H7 (cell line): ENCODE measurements around the gene ZSCAN25. TPM values are rescaled to one million over a fixed set of nuclear protein-coding genes. Genes with fewer than 3 reads are reported as not detected.
"Not testable (repeated sequence)": the region's sequence is repeated elsewhere in the genome, so short reads cannot be mapped to it uniquely, and the experiment has no call there.

ENCODE experiments used
- DNase-seq: peaks from one replicate; pipeline ENCODE4 v3.0.0; 2012
- H3K27me3 ChIP-seq: 2 replicates; pipeline ENCODE4 v1.6.0; 2011; ENCODE audit warnings: mild to moderate bottlenecking, low read length; ENCODE audit not compliant: control insufficient read depth, insufficient read depth
- H3K36me3 ChIP-seq: replicated peaks from 2 replicates; pipeline ENCODE4 v1.5.1; 2011; ENCODE audit warnings: low read length; ENCODE audit not compliant: control insufficient read depth, insufficient read depth
- H3K4me3 ChIP-seq: 2 replicates; pipeline ENCODE4 v1.5.1; 2011; ENCODE audit warnings: low read depth, mild to moderate bottlenecking, control low read depth, low read length, moderate library complexity; ENCODE audit not compliant: insufficient read depth
- total RNA-seq: library from RNA; depleted of rRNA; stranded (reverse); fragments of >200 nt; shearing (Covaris generic); gene quantifications from 2 replicates; pipeline ENCODE4 v1.2.3, GENCODE V29; 2014

The ZSCAN25 gene
- total RNA-seq, 1 experiment from 2014 or later: 13.2 TPM

DNA sequence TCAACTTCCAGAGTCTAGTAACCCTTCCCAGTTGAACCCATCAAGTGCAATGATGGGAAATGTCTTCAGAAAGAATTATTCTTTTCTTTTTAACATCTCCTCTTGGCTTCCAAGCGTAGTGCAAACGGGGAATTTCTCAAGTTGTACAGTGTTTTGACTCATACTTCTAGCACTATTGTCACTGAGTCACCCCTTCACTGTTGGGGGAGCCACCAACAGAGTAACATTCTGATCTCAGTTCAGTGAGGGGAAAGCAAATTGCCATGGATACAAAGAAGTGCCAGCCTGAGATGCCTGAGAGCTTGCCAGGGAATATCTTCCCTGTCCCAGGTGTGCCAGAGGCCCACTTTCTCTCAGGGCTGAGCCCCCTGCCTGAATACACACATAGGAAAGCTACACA lies 32.1 kb downstream of the ZSCAN25 start:
- H3K36me3 ChIP-seq: no peaks in the 10 kb centered on the region
- DNase-seq: no peak
- H3K27me3 ChIP-seq: no peaks in the 10 kb centered on the region
- H3K4me3 ChIP-seq: no peak overlapping the region

- Histone ChIP-seq H3K4me3 (no peak overlapping the region), H3K27me3 (no peaks in the 10 kb centered on the region), H3K36me3 (no peaks in the 10 kb centered on the region)
- no peak for DNase-seq
Measured at GRCh38 chr7:99651290-99651689, 34.5 kb downstream of the ZSCAN25 start.

DNA sequence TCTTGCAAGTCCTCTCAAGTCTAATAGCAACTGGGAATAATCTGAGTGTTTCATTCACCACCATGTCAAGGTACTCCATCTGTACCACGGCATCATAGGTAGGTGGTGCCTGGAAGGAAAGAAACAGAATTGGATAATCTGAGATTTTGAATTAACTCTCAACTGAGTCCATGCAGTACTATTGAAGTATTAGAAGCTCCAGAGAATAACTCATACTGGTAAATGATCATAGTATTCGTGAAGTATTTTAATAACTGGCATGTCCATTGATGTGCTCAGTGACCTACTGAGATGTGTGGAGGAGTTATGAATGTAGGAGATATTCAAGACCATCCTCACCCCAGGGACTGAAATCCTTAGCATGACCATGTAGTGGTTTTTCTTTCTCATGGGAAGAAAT lies 35.9 kb downstream of the ZSCAN25 start:
- DNase-seq: no peak
- Histone ChIP-seq H3K36me3 (no peaks in the 10 kb centered on the region), H3K4me3 (no peak overlapping the region), H3K27me3 (no peaks in the 10 kb centered on the region)

GRCh38 chr7:99653269-99653668 lies 36.5 kb downstream of the ZSCAN25 start:
- H3K36me3 ChIP-seq, DNase-seq: not testable (repeated sequence)

DNA sequence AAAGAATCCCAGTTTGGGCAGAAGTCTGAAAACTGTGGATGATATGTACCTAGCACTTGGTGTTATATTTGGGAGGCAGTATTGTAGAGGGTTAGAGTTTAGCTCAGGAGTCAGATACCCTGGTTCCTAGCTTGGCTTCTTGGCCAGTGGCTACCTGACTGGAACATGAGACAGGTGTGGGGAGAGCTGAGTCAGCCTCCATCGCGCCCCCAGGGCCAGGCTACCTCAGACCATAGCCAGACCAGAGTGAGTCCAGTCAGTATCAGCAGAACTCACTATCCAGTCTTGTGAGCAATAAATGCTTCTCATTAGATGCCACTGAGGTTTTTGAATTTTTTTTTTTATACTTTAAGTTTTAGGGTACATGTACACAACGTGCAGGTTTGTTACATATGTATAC lies 37.0 kb downstream of the ZSCAN25 start:
- Histone ChIP-seq H3K36me3 (no peaks in the 10 kb centered on the region), H3K27me3 (no peaks in the 10 kb centered on the region), H3K4me3 (no peak overlapping the region)
- DNase-seq: no peak

More at GRCh38 chr7:99653269-99653668, 36.5 kb downstream of the ZSCAN25 start:
- not testable (repeated sequence) for H3K4me3 ChIP-seq, H3K27me3 ChIP-seq

DNA sequence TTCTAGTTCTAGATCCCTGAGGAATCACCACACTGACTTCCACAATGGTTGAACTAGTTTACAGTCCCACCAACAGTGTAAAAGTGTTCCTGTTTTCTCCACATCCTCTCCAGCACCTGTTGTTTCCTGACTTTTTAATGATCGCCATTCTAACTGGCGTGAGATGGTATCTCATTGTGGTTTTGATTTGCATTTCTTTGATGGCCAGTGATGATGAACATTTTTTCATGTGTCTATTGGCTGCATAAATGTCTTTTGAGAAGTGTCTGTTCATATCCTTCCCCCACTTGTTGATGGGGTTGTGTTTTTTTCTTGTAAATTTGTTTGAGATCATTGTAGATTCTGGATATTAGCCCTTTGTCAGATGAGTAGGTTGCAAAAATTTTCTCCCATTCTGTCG lies 37.9 kb downstream of the ZSCAN25 start:
- not testable (repeated sequence) for DNase-seq, H3K4me3 ChIP-seq, H3K36me3 ChIP-seq, H3K27me3 ChIP-seq

DNA sequence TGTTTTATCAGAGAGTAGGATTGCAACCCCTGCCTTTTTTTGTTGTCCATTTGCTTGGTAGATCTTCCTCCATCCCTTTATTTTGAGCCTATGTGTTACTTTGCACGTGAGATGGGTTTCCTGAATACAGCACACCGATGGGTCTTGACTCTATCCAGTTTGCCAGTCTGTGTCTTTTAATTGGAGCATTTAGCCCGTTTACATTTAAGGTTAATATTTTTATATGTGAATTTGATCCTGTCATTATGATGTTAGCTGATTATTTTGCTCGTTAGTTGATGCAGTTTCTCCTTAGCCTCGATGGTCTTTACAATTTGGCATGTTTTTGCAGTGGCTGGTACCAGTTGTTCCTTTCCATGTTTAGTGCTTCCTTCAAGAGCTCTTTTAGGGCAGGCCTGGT lies 41.1 kb downstream of the ZSCAN25 start:
- H3K36me3 ChIP-seq, H3K27me3 ChIP-seq, DNase-seq, H3K4me3 ChIP-seq: not testable (repeated sequence)

GRCh38 chr7:99665312-99666012 lies 48.7 kb downstream of the ZSCAN25 start:
- Histone ChIP-seq H3K4me3 (no peak overlapping the region), H3K36me3 (no peaks in the 10 kb centered on the region), H3K27me3 (no peaks in the 10 kb centered on the region)
- no peak for DNase-seq

DNA sequence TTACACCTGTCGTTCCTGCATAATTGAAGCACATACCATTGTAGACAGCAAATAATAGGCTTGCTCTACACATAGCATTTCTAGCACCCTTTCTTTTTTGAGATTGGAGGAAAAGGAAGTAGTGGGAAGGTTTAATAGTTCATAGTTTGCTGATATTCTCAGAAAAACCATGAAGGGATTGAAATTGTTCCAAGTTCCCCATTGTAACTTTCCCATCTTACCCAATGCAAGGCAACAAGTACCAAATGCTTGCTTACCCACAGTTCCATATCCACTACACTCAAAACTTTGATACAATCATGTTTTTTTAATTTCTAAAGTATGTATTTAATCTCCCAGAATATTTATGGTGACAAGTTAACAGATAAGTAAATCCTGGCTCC lies 49.3 kb downstream of the ZSCAN25 start:
- no peak for DNase-seq
- Histone ChIP-seq H3K27me3 (no peaks in the 10 kb centered on the region), H3K4me3 (no peak overlapping the region), H3K36me3 (no peaks in the 10 kb centered on the region)

- Histone ChIP-seq H3K27me3 (no peaks in the 10 kb centered on the region), H3K4me3 (no peak overlapping the region), H3K36me3 (no peaks in the 10 kb centered on the region)
- DNase-seq: no peak
Measured at GRCh38 chr7:99667179-99667578, 50.4 kb downstream of the ZSCAN25 start.

GRCh38 chr7:99668541-99668940 lies 51.8 kb downstream of the ZSCAN25 start:
- Histone ChIP-seq H3K27me3 (no peaks in the 10 kb centered on the region), H3K36me3 (no peaks in the 10 kb centered on the region), H3K4me3 (no peak overlapping the region)
- no peak for DNase-seq

GRCh38 chr7:99669782-99670181 lies 53.0 kb downstream of the ZSCAN25 start:
- no peak for DNase-seq
- no peaks in the 10 kb centered on the region for H3K36me3 ChIP-seq
- no peaks in the 10 kb centered on the region for H3K27me3 ChIP-seq
- no peak overlapping the region for H3K4me3 ChIP-seq

DNA sequence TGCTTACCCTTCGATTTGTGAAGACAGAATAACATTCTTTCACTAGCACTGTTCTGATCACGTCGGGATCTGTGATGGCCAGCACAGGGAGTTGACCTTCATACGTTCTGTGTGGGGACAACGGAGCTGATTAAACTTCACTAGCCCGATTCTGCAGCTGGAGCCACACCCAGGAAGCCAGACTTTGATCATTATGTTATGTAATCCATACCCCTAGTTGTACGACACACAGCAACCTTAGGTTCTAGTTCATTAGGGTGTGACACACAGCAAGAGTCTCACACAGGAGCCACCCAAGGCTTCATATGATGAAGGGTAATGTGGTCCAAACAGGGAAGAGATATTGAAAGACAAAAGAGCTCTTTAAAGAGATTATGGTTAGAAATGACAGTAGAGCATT lies 55.8 kb downstream of the ZSCAN25 start:
- H3K36me3 ChIP-seq: no peaks in the 10 kb centered on the region
- DNase-seq: no peak
- H3K4me3 ChIP-seq: no peak overlapping the region
- H3K27me3 ChIP-seq: no peaks in the 10 kb centered on the region

DNA sequence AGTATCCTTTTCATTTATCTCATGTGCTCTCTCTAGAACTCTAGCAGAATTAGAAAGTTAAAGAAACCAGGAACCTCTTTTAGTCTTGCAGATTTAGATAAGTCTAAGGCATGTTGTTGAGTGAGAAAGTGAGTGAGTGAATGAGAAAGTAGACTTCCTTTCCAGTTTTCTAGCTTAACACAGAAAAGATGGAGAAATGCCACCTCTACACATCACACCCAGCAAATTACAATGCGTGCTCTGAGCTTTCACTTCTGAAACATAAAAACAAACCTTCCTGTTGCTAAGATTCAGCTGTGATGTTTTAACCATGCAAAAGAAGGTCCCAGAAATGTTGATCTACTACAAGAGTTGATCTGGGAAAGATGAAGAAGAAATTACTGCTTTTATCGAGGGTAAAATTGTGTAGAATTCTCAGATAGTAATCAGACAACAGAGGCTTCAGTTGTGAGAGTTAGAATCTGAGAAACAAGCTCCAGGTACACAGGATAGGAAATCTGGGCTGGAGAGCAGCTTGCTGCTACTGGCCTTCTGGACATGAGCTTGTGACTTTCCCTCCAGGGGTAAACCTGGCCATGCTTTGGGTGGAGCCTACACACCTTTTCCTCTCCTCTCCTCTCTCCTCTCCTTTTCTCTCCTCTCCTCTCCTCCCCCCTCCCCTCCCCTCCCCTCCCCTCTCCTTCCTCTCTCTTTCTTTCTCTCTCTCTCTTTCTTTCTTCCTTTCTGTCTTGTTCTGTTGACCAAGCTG lies 58.4 kb downstream of the ZSCAN25 start:
- H3K4me3 ChIP-seq: no peak overlapping the region
- no peaks in the 10 kb centered on the region for H3K27me3 ChIP-seq
- DNase-seq: no peak
- H3K36me3 ChIP-seq: no peaks in the 10 kb centered on the region

DNA sequence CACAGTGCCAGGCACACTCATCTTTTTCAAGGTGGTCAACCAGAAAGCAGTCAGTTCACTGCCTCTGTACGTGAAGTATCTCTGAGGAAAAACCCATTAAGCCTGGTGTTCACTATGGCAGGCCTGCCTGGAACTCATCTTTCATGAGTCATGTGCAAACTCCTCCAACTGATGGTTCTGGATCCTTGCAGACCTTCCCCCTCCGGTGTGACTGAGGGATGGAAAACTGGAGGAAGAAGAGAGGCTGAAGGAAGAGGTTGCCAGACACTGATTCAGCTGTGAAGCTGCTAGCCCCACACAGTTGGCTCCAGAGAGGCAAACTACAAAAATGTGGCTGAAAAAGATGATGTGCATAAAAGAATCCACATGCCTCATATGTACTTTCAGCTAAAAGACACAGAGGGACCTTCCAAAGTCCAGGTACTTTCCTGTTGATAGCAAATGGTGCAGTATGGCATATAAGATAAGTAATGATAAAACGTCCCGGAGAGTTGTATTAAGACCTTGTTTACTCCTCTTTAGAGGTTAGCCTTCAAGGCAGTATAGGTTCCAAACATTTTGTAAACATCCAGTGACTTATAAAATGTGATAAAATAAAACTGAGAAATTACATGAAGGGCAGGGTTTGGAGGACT lies 60.4 kb downstream of the ZSCAN25 start:
- Histone ChIP-seq H3K27me3 (no peaks in the 10 kb centered on the region), H3K4me3 (no peak overlapping the region), H3K36me3 (no peaks in the 10 kb centered on the region)
- DNase-seq: no peak
